NT2/D1 (cell line): Measurements from ENCODE around the gene OR1F1.

Experiments
- DNase-seq: peaks from one replicate; pipeline ENCODE4 v3.0.0-alpha.2; 2011; ENCODE audit warnings: low read depth, low spot score
- H3K27me3 ChIP-seq: 2 replicates; pipeline ENCODE4 v1.6.0; 2011; ENCODE audit warnings: mild to moderate bottlenecking; ENCODE audit not compliant: insufficient read length, insufficient read depth
- H3K36me3 ChIP-seq: 2 replicates; pipeline ENCODE4 v1.6.1; 2011; ENCODE audit warnings: mild to moderate bottlenecking, low read length, mixed read lengths; ENCODE audit not compliant: insufficient read depth, insufficient read length
- H3K4me1 ChIP-seq: 2 replicates; pipeline ENCODE4 v1.5.1; 2011; ENCODE audit not compliant: insufficient read depth, insufficient read length
- H3K4me3 ChIP-seq: 2 replicates; pipeline ENCODE4 v1.5.1; 2011; ENCODE audit warnings: low read depth; ENCODE audit not compliant: insufficient read length
- H3K9ac ChIP-seq: 2 replicates; pipeline ENCODE4 v1.6.0; 2011; ENCODE audit warnings: low read depth; ENCODE audit not compliant: insufficient read length
- H3K9me3 ChIP-seq: 2 replicates; pipeline ENCODE4 v1.5.1; 2011; ENCODE audit warnings: mild to moderate bottlenecking, low read length; ENCODE audit not compliant: insufficient read depth
- SUZ12 ChIP-seq: IDR thresholded peaks from 2 replicates; pipeline ENCODE4 v1.6.1; 2011; ENCODE audit not compliant: insufficient read length, insufficient read depth; ENCODE audit errors: extremely low read depth
- YY1 ChIP-seq: IDR thresholded peaks from 2 replicates; pipeline ENCODE4 v1.6.1; 2011; ENCODE audit not compliant: insufficient read length, insufficient read depth
- ZNF274 ChIP-seq: IDR thresholded peaks from 2 replicates; pipeline ENCODE4 v1.6.1; 2011; ENCODE audit warnings: mild to moderate bottlenecking, low read depth, low read length

OR1F1 gene

GRCh38 chr16:3142770-3143169 lies 45.2 kb upstream of the OR1F1 start:
- H3K4me3 ChIP-seq, result no peak overlapping the region
- H3K9ac ChIP-seq, result no peak overlapping the region
- TF ChIP-seq ZNF274 (no peak), YY1 (no peak), SUZ12 (no peak)
- peaks cover 28% of the 10 kb centered on the region for H3K4me1 ChIP-seq
- H3K9me3 ChIP-seq, result no peaks in the 10 kb centered on the region
- peaks cover 8% of the 10 kb centered on the region for H3K27me3 ChIP-seq
- no peak for DNase-seq
- peaks cover 46% of the 10 kb centered on the region for H3K36me3 ChIP-seq

GRCh38 chr16:3143189-3143588 lies 44.8 kb upstream of the OR1F1 start:
- TF ChIP-seq ZNF274, result no peak
- TF ChIP-seq SUZ12, result no peak
- TF ChIP-seq YY1, result no peak
- Histone ChIP-seq H3K27me3 (peaks cover 12% of the 10 kb centered on the region), H3K4me1 (peaks cover 26% of the 10 kb centered on the region), H3K36me3 (peaks cover 43% of the 10 kb centered on the region), H3K9me3 (no peaks in the 10 kb centered on the region), H3K9ac (no peak overlapping the region), H3K4me3 (no peak overlapping the region)
- no peak for DNase-seq

GRCh38 chr16:3143598-3144320 lies 44.2 kb upstream of the OR1F1 start:
- Histone ChIP-seq H3K9ac (no peak overlapping the region), H3K27me3 (peaks cover 18% of the 10 kb centered on the region), H3K4me1 (peaks cover 22% of the 10 kb centered on the region), H3K9me3 (no peaks in the 10 kb centered on the region), H3K4me3 (no peak overlapping the region), H3K36me3 (peaks cover 37% of the 10 kb centered on the region)
- TF ChIP-seq YY1 (no peak), SUZ12 (no peak), ZNF274 (no peak)
- no peak for DNase-seq

- H3K4me1 ChIP-seq, result peaks cover 27% of the 10 kb centered on the region
- TF ChIP-seq YY1, result no peak
- TF ChIP-seq SUZ12, result no peak
- no peak for TF ChIP-seq ZNF274
- peaks cover 31% of the 10 kb centered on the region for H3K36me3 ChIP-seq
- H3K4me3 ChIP-seq, result no peak overlapping the region
- H3K9me3 ChIP-seq, result no peaks in the 10 kb centered on the region
- no peak for DNase-seq
- peak overlapping the region; percentile 42 for H3K9ac ChIP-seq
- H3K27me3 ChIP-seq, result peaks cover 24% of the 10 kb centered on the region
Observed at GRCh38 chr16:3144321-3144983, 43.6 kb upstream of the OR1F1 start.

GRCh38 chr16:3145151-3145550 lies 42.9 kb upstream of the OR1F1 start:
- Histone ChIP-seq H3K4me1 (peaks cover 30% of the 10 kb centered on the region), H3K9me3 (no peaks in the 10 kb centered on the region), H3K27me3 (peaks cover 24% of the 10 kb centered on the region), H3K36me3 (peaks cover 29% of the 10 kb centered on the region), H3K9ac (peak overlapping the region; percentile 29), H3K4me3 (no peak overlapping the region)
- no peak for DNase-seq
- TF ChIP-seq SUZ12 (no peak), ZNF274 (no peak), YY1 (no peak)

- Histone ChIP-seq H3K4me3 (no peak overlapping the region), H3K27me3 (peaks cover 24% of the 10 kb centered on the region), H3K9me3 (no peaks in the 10 kb centered on the region), H3K9ac (no peak overlapping the region), H3K36me3 (peaks cover 24% of the 10 kb centered on the region), H3K4me1 (peaks cover 30% of the 10 kb centered on the region)
- DNase-seq, result no peak
- TF ChIP-seq SUZ12 (no peak), YY1 (no peak), ZNF274 (no peak)
Observed at GRCh38 chr16:3145660-3146059, 42.3 kb upstream of the OR1F1 start.

GRCh38 chr16:3147046-3147756 lies 40.8 kb upstream of the OR1F1 start:
- peaks cover 24% of the 10 kb centered on the region for H3K27me3 ChIP-seq

More at GRCh38 chr16:3147046-3147756, 40.8 kb upstream of the OR1F1 start:
- DNase-seq, result no peak
- Histone ChIP-seq H3K9me3 (no peaks in the 10 kb centered on the region), H3K4me1 (peaks cover 30% of the 10 kb centered on the region), H3K4me3 (no peak overlapping the region), H3K36me3 (peaks cover 9% of the 10 kb centered on the region), H3K9ac (no peak overlapping the region)
- TF ChIP-seq SUZ12 (no peak), ZNF274 (no peak), YY1 (no peak)
